Kasumi-1 (cell line): ENCODE data around the gene RPL27A.

Source experiments
- DNase-seq, 2 experiments: peaks; one replicate each; lab custom pipeline; 2025; lab: John Stamatoyannopoulos, UW

Gene RPL27A

GRCh38 chr11:8699903-8700302, 17.3 kb downstream of the RPL27A start:
- DNase-seq, result peak; percentile 54 to 64

GRCh38 chr11:8701891-8702597, 19.5 kb downstream of the RPL27A start:
- no peak for DNase-seq

- no peak for DNase-seq
These were observed 20.0 kb downstream of the RPL27A start for GRCh38 chr11:8702598-8702915.

GRCh38 chr11:8704136-8704535, 21.5 kb downstream of the RPL27A start:
- DNase-seq, result no peak

- DNase-seq, result peak; percentile 11 to 25
These were observed 22.6 kb downstream of the RPL27A start for GRCh38 chr11:8705146-8705545.

- DNase-seq, result no peak
These were observed 24.3 kb downstream of the RPL27A start for GRCh38 chr11:8706673-8707432.

- no peak for DNase-seq
These were observed 25.1 kb downstream of the RPL27A start for GRCh38 chr11:8707541-8708191.

- DNase-seq, result no peak
These were observed 26.5 kb downstream of the RPL27A start for GRCh38 chr11:8709002-8709672.

GRCh38 chr11:8709777-8710176, 27.2 kb downstream of the RPL27A start:
- no peak for DNase-seq

- DNase-seq, result no peak
These were observed 29.4 kb downstream of the RPL27A start for GRCh38 chr11:8711895-8712442.

- DNase-seq, result no peak
These were observed 29.9 kb downstream of the RPL27A start for GRCh38 chr11:8712506-8712905.

GRCh38 chr11:8713760-8714454, 31.3 kb downstream of the RPL27A start:
- no peak for DNase-seq

GRCh38 chr11:8714622-8715225, 32.1 kb downstream of the RPL27A start:
- DNase-seq, result no peak

GRCh38 chr11:8715501-8715900, 32.9 kb downstream of the RPL27A start:
- no peak for DNase-seq

GRCh38 chr11:8717544-8717875, 34.9 kb downstream of the RPL27A start:
- no peak for DNase-seq

- DNase-seq, result no peak
These were observed 35.5 kb downstream of the RPL27A start for GRCh38 chr11:8717876-8718753.

- no peak for DNase-seq
These were observed 36.6 kb downstream of the RPL27A start for GRCh38 chr11:8719211-8719649.

- DNase-seq, result no peak
These were observed 37.1 kb downstream of the RPL27A start for GRCh38 chr11:8719721-8720120.

GRCh38 chr11:8720352-8720751, 37.8 kb downstream of the RPL27A start:
- no peak for DNase-seq

GRCh38 chr11:8720868-8721608, 38.4 kb downstream of the RPL27A start:
- DNase-seq, result no peak
